ENCODE measurements around the gene DOK7.
"Not testable (repeated sequence)": the region's sequence is repeated elsewhere in the genome, so short reads cannot be mapped to it uniquely, and the experiment has no call there.

The DOK7 gene

GRCh38 chr4:3533423-3533820 is 70.3 kb downstream of the DOK7 start:
- DNase-seq (ENCODE audit: low read depth): no peak

GRCh38 chr4:3535812-3536211 is 72.7 kb downstream of the DOK7 start:
- not testable (repeated sequence) for DNase-seq (ENCODE audit: low read depth)

GRCh38 chr4:3538906-3539305 is 75.8 kb downstream of the DOK7 start:
- DNase-seq (ENCODE audit: low read depth): not testable (repeated sequence)

GRCh38 chr4:3543415-3543814 is 80.3 kb downstream of the DOK7 start:
- not testable (repeated sequence) for DNase-seq (ENCODE audit: low read depth)

Data from CMK (cell line).